IMR-90 (cell line): ENCODE data around the gene DUSP22. TPM values are rescaled to one million over a fixed set of nuclear protein-coding genes. Genes with fewer than 3 reads are reported as not detected.

Experiments
- ATAC-seq: fragments of 200-7000 bp; cut with Tn5 transposase; 2 replicates; pipeline ENCODE4 v1.9.1; 2020; ENCODE audit warnings: low read depth, mild to moderate bottlenecking, moderate library complexity
- BruUV-seq: library from RNA; stranded (reverse); fragments of 400-500 nt; replicated peaks from 2 replicates; lab custom pipeline; 2021; lab: Mats Ljungman, UMichigan
- CTCF ChIA-PET: fragments of 300-600 bp; formaldehyde crosslinking; extraction: SDS; loops from one replicate; lab custom pipeline; 2021; ENCODE audit warnings: antibody characterized with exemption; lab: Yijun Ruan, JAX
- POLR2A ChIA-PET: fragments of 300-600 bp; sonication (Branson Sonifier 250); formaldehyde crosslinking; loops from one replicate; lab custom pipeline; 2022; ENCODE audit warnings: antibody characterized with exemption; ENCODE audit not compliant: unreplicated experiment; lab: Charles Lee
- DNase-seq: peaks from one replicate; pipeline ENCODE4 v3.0.0; 2013
- H2AFZ ChIP-seq: replicated peaks from 2 replicates; pipeline ENCODE3; 2013; ENCODE audit warnings: low read length, mild to moderate bottlenecking; ENCODE audit not compliant: poor library complexity
- H2AK5ac ChIP-seq: 2 replicates; pipeline ENCODE4 v1.6.1; 2013; ENCODE audit warnings: low read depth, low read length, inconsistent platforms
- H2AK9ac ChIP-seq: replicated peaks from 2 replicates; pipeline ENCODE3; 2013; ENCODE audit warnings: mild to moderate bottlenecking, low read depth, low read length, moderate library complexity; ENCODE audit not compliant: poor library complexity
- H2BK120ac ChIP-seq: 2 replicates; pipeline ENCODE4 v1.6.1; 2013; ENCODE audit warnings: low read depth, low read length, inconsistent platforms
- H2BK15ac ChIP-seq: 3 replicates; pipeline ENCODE4 v1.6.1; 2013; ENCODE audit warnings: low read depth, low read length, inconsistent platforms
- H2BK20ac ChIP-seq: 2 replicates; pipeline ENCODE4 v1.6.1; 2013; ENCODE audit warnings: low read depth, mild to moderate bottlenecking, inconsistent platforms, low read length, moderate library complexity
- H2BK5ac ChIP-seq: 2 replicates; pipeline ENCODE4 v1.6.1; 2013; ENCODE audit warnings: mild to moderate bottlenecking, low read depth, low read length, inconsistent platforms; ENCODE audit not compliant: poor library complexity, severe bottlenecking
- H3K14ac ChIP-seq: replicated peaks from 2 replicates; pipeline ENCODE4 v1.6.1; 2013; ENCODE audit warnings: low read depth, low read length, inconsistent platforms
- H3K18ac ChIP-seq: 2 replicates; pipeline ENCODE4 v1.6.1; 2013; ENCODE audit warnings: low read depth, low read length, control low read depth
- H3K23ac ChIP-seq: 2 replicates; pipeline ENCODE4 v1.6.1; 2013; ENCODE audit warnings: low read depth, low read length, inconsistent platforms
- H3K27ac ChIP-seq: 2 replicates; pipeline ENCODE4 v1.5.1; 2013; ENCODE audit warnings: mild to moderate bottlenecking, control low read depth, low read length; ENCODE audit not compliant: insufficient read depth
- H3K27me3 ChIP-seq: 2 replicates; pipeline ENCODE4 v1.6.1; 2013; ENCODE audit warnings: low read length; ENCODE audit not compliant: control insufficient read depth, insufficient read depth
- H3K36me3 ChIP-seq: 2 replicates; pipeline ENCODE4 v1.6.1; 2013; ENCODE audit warnings: low read length, mixed read lengths; ENCODE audit not compliant: control insufficient read depth, insufficient read depth
- H3K4ac ChIP-seq: 2 replicates; pipeline ENCODE4 v1.6.1; 2013; ENCODE audit warnings: low read depth, low read length, inconsistent platforms
- H3K4me1 ChIP-seq: 2 replicates; pipeline ENCODE4 v1.6.1; 2013; ENCODE audit warnings: low read length, mixed read lengths; ENCODE audit not compliant: control insufficient read depth, insufficient read depth
- H3K4me2 ChIP-seq: 2 replicates; pipeline ENCODE4 v1.6.1; 2013; ENCODE audit warnings: low read depth, mild to moderate bottlenecking, control low read depth, low read length, moderate library complexity
- H3K4me3 ChIP-seq: 2 replicates; pipeline ENCODE4 v1.5.1; 2013; ENCODE audit warnings: low read depth, mild to moderate bottlenecking, control low read depth, low read length, moderate library complexity; ENCODE audit not compliant: insufficient read depth
- H3K56ac ChIP-seq: 2 replicates; pipeline ENCODE4 v1.6.1; 2013; ENCODE audit warnings: low read length, inconsistent platforms; ENCODE audit not compliant: insufficient read depth; ENCODE audit errors: extremely low read depth
- H3K79me1 ChIP-seq, 2 experiments: 2 replicates each; pipeline ENCODE4 v1.6.1; 2013; ENCODE audit warnings: low read length in 2 of 2, inconsistent platforms in 1 of 2, low read depth in 1 of 2
- H3K9ac ChIP-seq: 2 replicates; pipeline ENCODE4 v1.6.1; 2013; ENCODE audit warnings: low read depth, low read length, control low read depth
- H3K9me1 ChIP-seq: 2 replicates; pipeline ENCODE4 v1.6.1; 2013; ENCODE audit warnings: low read length, inconsistent platforms; ENCODE audit not compliant: insufficient read depth
- H3K9me3 ChIP-seq: 2 replicates; pipeline ENCODE4 v1.6.1; 2013; ENCODE audit warnings: low read length; ENCODE audit not compliant: control insufficient read depth, insufficient read depth
- H4K20me1 ChIP-seq: 2 replicates; pipeline ENCODE4 v1.6.1; 2013; ENCODE audit warnings: low read length, inconsistent platforms; ENCODE audit not compliant: insufficient read depth
- H4K5ac ChIP-seq: 2 replicates; pipeline ENCODE4 v1.6.1; 2013; ENCODE audit warnings: mild to moderate bottlenecking, low read depth, low read length, control low read depth
- H4K8ac ChIP-seq, 2 experiments: 2 replicates each; pipeline ENCODE4 v1.6.1; 2013; ENCODE audit warnings: low read depth in 2 of 2, low read length in 2 of 2, control low read depth in 1 of 2, inconsistent platforms in 1 of 2
- H4K91ac ChIP-seq: 2 replicates; pipeline ENCODE4 v1.6.1; 2013; ENCODE audit warnings: low read depth, low read length, inconsistent platforms; ENCODE audit not compliant: insufficient read depth
- BHLHE40 ChIP-seq: fragments of 150-350 bp; IDR thresholded peaks from 2 replicates; pipeline ENCODE4 v1.6.1; 2016; ENCODE audit warnings: mild to moderate bottlenecking, low read depth, low read length
- CEBPB ChIP-seq: IDR thresholded peaks from 2 replicates; pipeline ENCODE4 v1.6.1; 2012; ENCODE audit warnings: low read depth, low read length, improper control_type of control experiment
- CHD1 ChIP-seq: IDR thresholded peaks from 2 replicates; pipeline ENCODE4 v1.6.1; 2012; ENCODE audit warnings: low read depth, low read length, improper control_type of control experiment
- CTCF ChIP-seq: conservative IDR thresholded peaks from 2 replicates; pipeline ENCODE4 v1.5.1; 2012; ENCODE audit warnings: mild to moderate bottlenecking, low read depth, low read length, improper control_type of control experiment
- ELK1 ChIP-seq: fragments of 150-350 bp; IDR thresholded peaks from 2 replicates; pipeline ENCODE4 v1.6.1; 2016; ENCODE audit warnings: low read depth, mild to moderate bottlenecking, low read length, moderate library complexity, borderline replicate concordance
- FOS ChIP-seq: fragments of 150-350 bp; IDR thresholded peaks from 2 replicates; pipeline ENCODE4 v1.6.1; 2016; ENCODE audit warnings: low read depth, low read length
- MAFK ChIP-seq: IDR thresholded peaks from 2 replicates; pipeline ENCODE4 v1.6.1; 2012; ENCODE audit warnings: low read depth, low read length, improper control_type of control experiment
- MAZ ChIP-seq: IDR thresholded peaks from 2 replicates; pipeline ENCODE4 v1.6.1; 2012; ENCODE audit warnings: low read depth, mild to moderate bottlenecking, low read length, improper control_type of control experiment, moderate library complexity, borderline replicate concordance
- MXI1 ChIP-seq: IDR thresholded peaks from 2 replicates; pipeline ENCODE4 v1.6.1; 2012; ENCODE audit warnings: low read depth, mild to moderate bottlenecking, low read length, moderate library complexity, borderline replicate concordance
- NFE2L2 ChIP-seq: fragments of 150-350 bp; IDR thresholded peaks from 2 replicates; pipeline ENCODE4 v1.6.1; 2016; ENCODE audit warnings: low read depth, mild to moderate bottlenecking, low read length
- RAD21 ChIP-seq: IDR thresholded peaks from 2 replicates; pipeline ENCODE4 v1.6.1; 2012; ENCODE audit warnings: low read length, improper control_type of control experiment
- RFX5 ChIP-seq: IDR thresholded peaks from 2 replicates; pipeline ENCODE4 v1.8.0; 2012; ENCODE audit warnings: low read depth, mild to moderate bottlenecking, low read length, moderate library complexity
- SMC3 ChIP-seq: fragments of 150-350 bp; IDR thresholded peaks from 2 replicates; pipeline ENCODE4 v1.6.1; 2016; ENCODE audit warnings: low read depth, mild to moderate bottlenecking, antibody characterized with exemption, low read length, moderate library complexity
- USF2 ChIP-seq: fragments of 150-350 bp; IDR thresholded peaks from 2 replicates; pipeline ENCODE4 v1.6.1; 2017; ENCODE audit warnings: mild to moderate bottlenecking, antibody characterized with exemption, low read length, low read depth
- WGBS, 2 experiments: methylation state at CpG; one replicate each; pipeline versions ENCODE4 v1.1.5 to v1.1.7; 2013; ENCODE audit warnings: missing lambda C conversion rate in 2 of 2; ENCODE audit not compliant: insufficient read length in 1 of 2; ENCODE audit errors: extremely low coverage in 2 of 2; 5-methylcytosine and 5-hydroxymethylcytosine counted together
- dilution Hi-C: fragments of 300-500 bp; cut with HindIII; formaldehyde crosslinking; loops from one replicate; pipeline ENCODE4 v1.14.3; 2018; ENCODE audit warnings: low sequenced_read_pairs; ENCODE audit not compliant: unreplicated experiment
- in situ Hi-C: fragments of 300-500 bp; cut with MboI; formaldehyde crosslinking; loops from 3 replicates; pipeline ENCODE4 v1.14.3; 2019; ENCODE audit warnings: low sequenced_read_pairs, inconsistent platforms, mixed read lengths
- intact Hi-C: fragments of 100-400 bp; cut with micrococcal nuclease; formaldehyde crosslinking; loops from 2 replicates; pipeline ENCODE4 v1.10.0; 2022
- polyA plus RNA-seq, 3 experiments: library from polyadenylated mRNA; depleted of rRNA; stranded (reverse); fragments of >200 nt; gene quantifications; 2 replicates each; pipeline ENCODE4 v1.2.3, GENCODE V29; 2012; ENCODE audit warnings: low replicate concordance in 1 of 3
- total RNA-seq: library from RNA; depleted of rRNA; stranded (reverse); fragments of >200 nt; gene quantifications from 2 replicates; pipeline ENCODE4 v1.2.3, GENCODE V29; 2012

Gene DUSP22
- total and polyA plus RNA-seq, 2 of the 4 experiments (the other 2 are of a cell fraction) = 7.1 to 8.2 TPM

GRCh38 chr6:290111-290922, 2.0 kb upstream of the DUSP22 start:
- Histone ChIP-seq H2AK9ac (no peak overlapping the region), H3K9me1 (peaks cover 6% of the 10 kb centered on the region; the same call in 1 of the 2 replicates), H3K36me3 (no peaks in the 10 kb centered on the region), H3K23ac (no peak overlapping the region), H2AK5ac (no peak overlapping the region), H3K4me3 (no peak overlapping the region), H3K9ac (no peak overlapping the region), H2BK20ac (no peak overlapping the region), H3K27ac (no peak overlapping the region), H3K4me1 (peaks cover 4% of the 10 kb centered on the region; the same call in 1 of the 2 replicates), H3K9me3 (no peaks in the 10 kb centered on the region; the same call in 1 of the 2 replicates), H4K91ac (no peak overlapping the region), H3K18ac (no peak overlapping the region), H2BK15ac (no peak overlapping the region), H3K14ac (no peak overlapping the region), H4K20me1 (no peaks in the 10 kb centered on the region), H4K8ac (no peak overlapping the region), H3K27me3 (peaks cover 14% of the 10 kb centered on the region), H3K56ac (no peak overlapping the region), H3K4ac (no peak overlapping the region), H2BK120ac (no peak overlapping the region), H2AFZ (no peak overlapping the region), H3K79me1 (peaks cover 0 to 13% of the 10 kb centered on the region in 2 experiments; a peak in 2 of 4 replicates), H2BK5ac (no peak overlapping the region), H4K5ac (no peak overlapping the region), H3K4me2 (no peak overlapping the region)
- WGBS, 2 experiments = 70% methylated on average over 5 of the region's 9 CpGs; no CpG with 5 or more reads in 1 of the 2 experiments
- in situ Hi-C loops = no loop called here
- dilution Hi-C loops = no loop called here
- intact Hi-C loops = loop anchor here (5.0 to 10.0 kb wide), 2 partner anchors 68 to 214 kb away; no protein-coding TSS in a partner anchor
- ChIA-PET CTCF (no interaction called here), POLR2A (no interaction called here)
- DNase-seq = no peak
- BruUV-seq = no TSS peak
- ATAC-seq = no peak
- TF ChIP-seq CTCF = no peak
- no peak for TF ChIP-seq CHD1
- TF ChIP-seq MAZ = no peak
- TF ChIP-seq USF2 = no peak
- no peak for TF ChIP-seq BHLHE40
- no peak for TF ChIP-seq CEBPB
- no peak for TF ChIP-seq SMC3
- TF ChIP-seq MXI1 = no peak
- no peak for TF ChIP-seq NFE2L2
- no peak for TF ChIP-seq MAFK
- no peak for TF ChIP-seq RAD21
- no peak for TF ChIP-seq ELK1
- TF ChIP-seq FOS = no peak
- TF ChIP-seq RFX5 = no peak
